Left forelimb (tissue), 1 donor: ENCODE data around the gene TATDN3.
"Not testable (repeated sequence)": the region's sequence is repeated elsewhere in the genome, so short reads cannot be mapped to it uniquely, and the experiment has no call there.

ENCODE experiments used
- DNase-seq: peaks from one replicate; pipeline ENCODE4 v3.0.0-alpha.2; 2018; ENCODE audit warnings: low spot score

Gene TATDN3

GRCh38 chr1:212777151-212777550, 14.5 kb upstream of the TATDN3 start:
- DNase-seq, result no peak

DNA sequence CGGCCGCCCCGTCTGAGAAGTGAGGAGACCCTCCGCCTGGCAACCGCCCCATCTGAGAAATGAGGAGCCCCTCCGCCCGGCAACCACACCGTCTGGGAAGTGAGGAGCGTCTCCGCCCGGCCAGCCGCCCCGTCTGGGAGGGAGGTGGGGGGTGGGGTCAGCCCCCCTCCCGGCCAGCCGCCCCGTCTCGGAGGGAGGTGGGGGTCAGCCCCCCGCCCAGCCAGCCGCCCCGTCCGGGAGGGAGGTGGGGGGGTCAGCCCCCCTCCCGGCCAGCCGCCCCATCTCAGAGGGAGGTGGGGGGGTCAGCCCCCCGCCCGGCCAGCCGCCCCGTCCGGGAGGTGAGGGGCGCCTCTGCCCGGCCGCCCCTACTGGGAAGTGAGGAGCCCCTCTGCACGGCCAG, 12.6 kb upstream of the TATDN3 start:
- DNase-seq, result not testable (repeated sequence)

DNA sequence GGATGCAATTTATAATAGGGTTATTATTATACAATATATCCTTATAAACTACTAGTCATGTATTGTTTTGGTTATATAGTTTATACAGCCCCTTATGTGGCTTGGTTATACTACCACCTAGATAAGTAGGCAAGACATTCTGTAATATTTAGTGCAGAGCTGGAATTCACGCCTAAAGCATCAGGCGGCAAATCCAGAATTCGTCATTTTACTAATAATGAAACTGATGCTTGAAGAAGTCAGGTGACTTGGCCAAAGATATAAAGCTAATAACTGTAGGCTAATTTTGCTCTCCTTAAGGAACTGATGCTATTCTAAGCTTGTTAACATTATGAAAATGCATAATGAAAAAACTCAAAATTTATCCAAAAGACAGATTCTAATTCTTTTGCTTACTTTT, 10.9 kb upstream of the TATDN3 start:
- DNase-seq, result no peak

GRCh38 chr1:212781225-212781624, 10.5 kb upstream of the TATDN3 start:
- DNase-seq, result no peak

DNA sequence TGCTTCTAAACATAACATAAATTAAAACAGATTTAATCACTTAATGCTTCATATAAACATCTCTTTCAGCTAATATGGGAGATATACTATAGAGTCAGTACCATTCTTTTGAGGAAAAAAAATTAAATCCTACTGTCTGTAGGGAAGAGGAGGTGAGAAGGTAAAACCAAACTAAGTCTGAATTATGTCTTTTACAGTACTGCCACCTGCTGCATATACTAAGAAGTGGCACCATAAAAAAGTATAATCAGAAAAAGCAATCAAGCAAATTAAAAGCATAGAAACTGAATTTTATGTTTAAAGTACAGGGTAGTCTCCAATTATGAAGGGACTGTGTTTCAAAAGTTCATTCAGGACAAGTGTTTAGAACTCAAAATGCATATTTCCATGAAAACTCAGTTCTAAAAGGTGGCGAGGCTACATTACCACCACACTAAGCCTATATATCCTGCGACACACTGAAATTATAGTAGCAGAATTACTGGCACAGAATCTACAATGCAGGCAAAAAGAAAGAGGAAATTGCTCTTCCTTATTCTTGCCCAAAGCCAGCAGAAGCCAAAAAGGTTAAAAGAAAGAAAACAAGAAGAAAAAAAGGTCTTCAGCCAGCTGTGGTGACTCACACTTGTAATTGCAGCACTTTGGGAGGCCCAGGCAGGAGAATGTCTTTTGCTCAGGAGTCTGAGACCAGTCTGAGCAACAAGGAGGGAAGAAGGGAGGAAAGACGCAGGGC, 9.1 kb upstream of the TATDN3 start:
- no peak for DNase-seq

GRCh38 chr1:212783976-212784375, 7.7 kb upstream of the TATDN3 start:
- no peak for DNase-seq

DNA sequence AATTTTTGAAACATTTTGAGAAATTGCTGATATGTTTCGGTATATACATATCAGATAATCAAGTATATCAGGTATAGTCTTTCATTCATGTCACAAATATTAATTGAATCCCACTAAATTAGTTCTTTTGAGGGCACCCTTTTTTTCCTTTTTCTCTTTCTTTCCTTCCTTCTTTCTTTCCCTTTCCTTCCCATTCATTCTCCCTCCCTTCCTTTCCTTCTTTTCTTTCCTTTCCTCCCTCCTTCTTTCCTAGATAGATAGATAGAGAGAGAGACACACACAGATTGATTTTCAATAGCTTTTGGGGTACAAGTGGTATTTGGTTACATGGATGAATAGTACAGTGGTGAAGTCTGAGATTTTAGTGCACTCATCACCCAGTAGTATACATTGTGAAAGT, 5.8 kb upstream of the TATDN3 start:
- DNase-seq, result no peak

GRCh38 chr1:212791261-212791675, 426 bp upstream of the TATDN3 start:
- no peak for DNase-seq

GRCh38 chr1:212792396-212792908, 758 bp downstream of the TATDN3 start:
- DNase-seq, result no peak

GRCh38 chr1:212794561-212795014, 2.9 kb downstream of the TATDN3 start:
- no peak for DNase-seq

DNA sequence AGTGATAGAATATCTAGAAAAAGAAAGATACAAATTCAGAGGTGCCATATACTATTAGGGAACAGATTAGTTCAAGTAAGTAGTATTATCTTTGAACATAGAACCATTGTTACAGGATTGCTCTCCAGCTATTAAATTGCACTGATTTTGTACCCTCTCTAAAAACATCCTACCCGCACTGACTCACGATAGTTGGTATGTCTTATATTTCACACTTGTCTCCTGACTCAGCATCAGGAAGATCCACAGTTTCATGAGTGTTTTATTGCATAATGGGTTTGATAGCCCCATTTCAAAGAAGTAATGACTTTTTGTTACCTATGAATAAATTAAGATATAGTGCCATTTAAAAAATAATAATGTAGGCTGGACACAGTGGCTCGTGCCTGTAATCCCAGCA, 6.0 kb downstream of the TATDN3 start:
- no peak for DNase-seq

- DNase-seq, result no peak
Observed at GRCh38 chr1:212805767-212806166, 14.1 kb downstream of the TATDN3 start.

- DNase-seq, result no peak
Observed at GRCh38 chr1:212814537-212815334, 23.0 kb downstream of the TATDN3 start.

GRCh38 chr1:212816567-212817278, 25.0 kb downstream of the TATDN3 start:
- no peak for DNase-seq

DNA sequence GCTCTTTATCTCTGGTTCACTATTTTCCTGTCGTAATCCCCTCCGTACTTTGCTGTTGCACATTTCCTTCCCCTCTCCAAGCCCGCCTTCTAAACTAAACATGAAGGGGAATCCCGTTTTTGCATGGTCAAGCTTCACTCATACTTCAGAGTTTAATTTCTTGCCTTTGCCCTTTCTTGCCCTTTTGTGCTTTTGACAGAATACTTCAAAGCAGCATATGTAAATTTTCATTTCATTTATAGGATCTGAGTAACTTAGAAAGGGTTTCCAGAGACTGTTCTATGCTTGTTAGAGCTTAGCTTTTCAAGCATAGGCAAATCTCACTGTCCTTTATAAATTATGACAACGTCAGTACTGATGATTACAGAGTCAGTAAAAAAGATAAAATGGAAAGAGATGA, 28.0 kb downstream of the TATDN3 start:
- DNase-seq, result no peak

- DNase-seq, result no peak
Observed at GRCh38 chr1:212820969-212821368, 29.3 kb downstream of the TATDN3 start.

GRCh38 chr1:212822956-212823355, 31.3 kb downstream of the TATDN3 start:
- no peak for DNase-seq

- no peak for DNase-seq
Observed at GRCh38 chr1:212824201-212824600, 32.5 kb downstream of the TATDN3 start.

DNA sequence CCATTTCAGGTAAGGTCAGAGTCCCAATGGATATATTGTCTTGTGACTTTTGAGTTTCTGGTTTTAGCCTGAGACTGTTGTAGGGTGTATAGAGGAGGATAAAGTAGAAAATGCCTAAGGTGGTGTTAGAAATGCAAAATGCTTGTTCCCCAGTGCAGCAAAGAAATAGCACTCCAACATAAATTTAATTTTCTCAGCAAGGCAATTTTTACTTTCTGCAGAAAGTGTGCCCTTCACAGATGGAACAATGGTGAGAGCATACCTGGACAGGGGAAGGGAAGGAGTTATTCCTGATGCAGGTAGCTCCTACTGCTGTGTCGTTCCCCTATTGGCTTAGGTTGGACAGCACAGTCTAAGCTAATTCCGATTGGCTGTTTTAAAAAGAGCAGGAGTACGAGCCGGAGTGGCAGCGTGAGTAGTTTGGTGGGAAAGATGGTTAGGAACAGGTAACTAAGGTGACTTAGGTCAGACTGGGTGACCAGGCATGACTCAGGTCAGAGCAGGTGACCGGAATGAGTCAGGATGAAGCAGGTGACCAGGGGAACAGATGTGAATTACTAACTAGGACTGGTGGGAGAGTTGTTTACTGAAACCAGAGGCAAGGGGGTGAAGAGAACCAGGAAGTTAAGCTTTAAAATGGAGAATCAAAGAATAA, 34.2 kb downstream of the TATDN3 start:
- no peak for DNase-seq

GRCh38 chr1:212827171-212827776, 35.6 kb downstream of the TATDN3 start:
- DNase-seq, result no peak

GRCh38 chr1:212827831-212828278, 36.2 kb downstream of the TATDN3 start:
- no peak for DNase-seq
